Retinal pigment epithelial cell (primary cell): ENCODE data around the gene ARHGAP45.

Experiments used
- DNase-seq: peaks from one replicate; pipeline ENCODE4 v3.0.0-alpha.2; 2010; ENCODE audit warnings: low read depth
- H3K4me3 ChIP-seq: 2 replicates; pipeline ENCODE4 v1.5.1; 2011; ENCODE audit warnings: mild to moderate bottlenecking, low read length, control low read depth, moderate library complexity
- TF ChIP-seq, protein P1 (sequence below): conservative IDR thresholded peaks from 2 replicates; pipeline ENCODE4 v1.5.1; 2011; ENCODE audit warnings: low read depth, low read length, control low read depth, inconsistent platforms

The ARHGAP45 gene

GRCh38 chr19:1060689-1061088, 6.3 kb upstream of the ARHGAP45 start:
- TF ChIP-seq, protein P1, sequence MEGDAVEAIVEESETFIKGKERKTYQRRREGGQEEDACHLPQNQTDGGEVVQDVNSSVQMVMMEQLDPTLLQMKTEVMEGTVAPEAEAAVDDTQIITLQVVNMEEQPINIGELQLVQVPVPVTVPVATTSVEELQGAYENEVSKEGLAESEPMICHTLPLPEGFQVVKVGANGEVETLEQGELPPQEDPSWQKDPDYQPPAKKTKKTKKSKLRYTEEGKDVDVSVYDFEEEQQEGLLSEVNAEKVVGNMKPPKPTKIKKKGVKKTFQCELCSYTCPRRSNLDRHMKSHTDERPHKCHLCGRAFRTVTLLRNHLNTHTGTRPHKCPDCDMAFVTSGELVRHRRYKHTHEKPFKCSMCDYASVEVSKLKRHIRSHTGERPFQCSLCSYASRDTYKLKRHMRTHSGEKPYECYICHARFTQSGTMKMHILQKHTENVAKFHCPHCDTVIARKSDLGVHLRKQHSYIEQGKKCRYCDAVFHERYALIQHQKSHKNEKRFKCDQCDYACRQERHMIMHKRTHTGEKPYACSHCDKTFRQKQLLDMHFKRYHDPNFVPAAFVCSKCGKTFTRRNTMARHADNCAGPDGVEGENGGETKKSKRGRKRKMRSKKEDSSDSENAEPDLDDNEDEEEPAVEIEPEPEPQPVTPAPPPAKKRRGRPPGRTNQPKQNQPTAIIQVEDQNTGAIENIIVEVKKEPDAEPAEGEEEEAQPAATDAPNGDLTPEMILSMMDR: no peak
- no peak overlapping the region for H3K4me3 ChIP-seq
- no peak for DNase-seq

DNA sequence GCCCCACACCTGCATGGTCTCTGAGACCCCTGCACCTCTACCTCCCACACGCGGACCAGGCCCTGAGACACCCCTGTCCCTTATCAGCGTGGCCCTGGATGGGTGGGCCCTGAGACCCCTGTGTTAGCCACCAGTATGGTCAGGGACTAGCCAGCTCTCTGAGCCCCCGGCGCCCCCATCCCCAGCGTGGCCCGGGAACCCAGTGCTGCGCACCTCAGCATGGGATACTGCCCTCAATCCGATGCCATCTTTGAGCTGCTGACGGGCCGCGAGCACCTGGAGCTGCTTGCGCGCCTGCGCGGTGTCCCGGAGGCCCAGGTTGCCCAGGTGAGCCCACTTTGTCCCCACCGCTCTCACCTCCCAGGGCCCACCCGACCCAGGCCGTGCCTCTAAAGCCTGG, 5.0 kb upstream of the ARHGAP45 start:
- no peak overlapping the region for H3K4me3 ChIP-seq
- no peak for DNase-seq
- TF ChIP-seq, protein P1: no peak

GRCh38 chr19:1062387-1063029, 4.5 kb upstream of the ARHGAP45 start:
- H3K4me3 ChIP-seq: no peak overlapping the region
- TF ChIP-seq, protein P1: no peak
- no peak for DNase-seq

- no peak overlapping the region for H3K4me3 ChIP-seq
- no peak for DNase-seq
- TF ChIP-seq, protein P1: no peak
Observed at GRCh38 chr19:1063030-1063908, 3.7 kb upstream of the ARHGAP45 start.

- no peak overlapping the region for H3K4me3 ChIP-seq
- no peak for DNase-seq
- TF ChIP-seq, protein P1: no peak
Observed at GRCh38 chr19:1063909-1064660, 2.9 kb upstream of the ARHGAP45 start.

GRCh38 chr19:1064661-1065605, 2.0 kb upstream of the ARHGAP45 start:
- TF ChIP-seq, protein P1: peak; percentile 69
- H3K4me3 ChIP-seq: no peak overlapping the region
- DNase-seq: no peak
